T-helper 1 cell treated with Interleukin-12 subunit alpha and Interleukin-12 subunit beta and Interleukin-4 antibody, amounts not matched to agents 30 μg/mL and 1 μg/mL, for 36 hours (primary cell): ENCODE measurements around the gene SMIM1.

Source experiments
- H3K27ac Mint-ChIP-seq: one replicate; pipeline ENCODE4 v1.8.0; 2021; ENCODE audit warnings: mild to moderate bottlenecking, mixed read lengths
- H3K27me3 Mint-ChIP-seq: one replicate; pipeline ENCODE4 v1.8.0; 2021; ENCODE audit warnings: low read depth, mixed read lengths
- H3K36me3 Mint-ChIP-seq: one replicate; pipeline ENCODE4 v1.8.0; 2021; ENCODE audit warnings: low read depth, mixed read lengths
- H3K4me1 Mint-ChIP-seq: one replicate; pipeline ENCODE4 v1.8.0; 2021; ENCODE audit warnings: low read depth, mixed read lengths
- H3K4me3 Mint-ChIP-seq: one replicate; pipeline ENCODE4 v1.8.0; 2021; ENCODE audit warnings: mild to moderate bottlenecking, moderate library complexity, mixed read lengths
- H3K9me3 Mint-ChIP-seq: one replicate; pipeline ENCODE4 v1.8.0; 2021; ENCODE audit warnings: mixed read lengths

SMIM1 gene

DNA sequence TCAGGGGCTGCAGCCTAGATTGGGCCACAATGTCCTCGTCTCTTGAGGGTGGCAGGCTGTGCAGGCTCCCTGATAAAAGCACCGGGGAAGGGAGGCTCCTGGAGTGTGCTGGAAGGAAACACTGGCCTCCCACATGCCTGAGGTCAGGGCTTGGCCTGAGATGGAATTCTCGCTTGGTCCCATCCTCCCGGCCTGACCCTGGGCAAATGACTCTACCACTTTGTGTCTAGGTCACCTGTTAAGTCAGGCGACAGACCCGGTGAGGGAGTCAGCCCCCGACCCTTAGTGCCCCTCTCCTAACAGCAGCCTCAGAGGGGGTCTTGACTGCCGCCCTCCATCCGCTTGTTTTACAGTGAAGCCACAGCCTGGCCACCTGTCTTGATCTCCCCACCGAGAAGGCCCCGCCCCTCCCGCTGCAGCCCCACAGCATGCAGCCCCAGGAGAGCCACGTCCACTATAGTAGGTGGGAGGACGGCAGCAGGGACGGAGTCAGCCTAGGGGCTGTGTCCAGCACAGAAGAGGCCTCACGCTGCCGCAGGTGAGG is 2.5 kb downstream of the SMIM1 start:
- no peaks in the 10 kb centered on the region for H3K9me3 Mint-ChIP-seq
- peaks cover 2% of the 10 kb centered on the region for H3K4me1 Mint-ChIP-seq
- peaks cover 5% of the 10 kb centered on the region for H3K36me3 Mint-ChIP-seq
- H3K27me3 Mint-ChIP-seq, result no peaks in the 10 kb centered on the region
- no peak overlapping the region for H3K27ac Mint-ChIP-seq
- H3K4me3 Mint-ChIP-seq, result no peak overlapping the region

GRCh38 chr1:3775490-3776230 is 3.1 kb downstream of the SMIM1 start:
- H3K4me3 Mint-ChIP-seq, result no peak overlapping the region

DNA sequence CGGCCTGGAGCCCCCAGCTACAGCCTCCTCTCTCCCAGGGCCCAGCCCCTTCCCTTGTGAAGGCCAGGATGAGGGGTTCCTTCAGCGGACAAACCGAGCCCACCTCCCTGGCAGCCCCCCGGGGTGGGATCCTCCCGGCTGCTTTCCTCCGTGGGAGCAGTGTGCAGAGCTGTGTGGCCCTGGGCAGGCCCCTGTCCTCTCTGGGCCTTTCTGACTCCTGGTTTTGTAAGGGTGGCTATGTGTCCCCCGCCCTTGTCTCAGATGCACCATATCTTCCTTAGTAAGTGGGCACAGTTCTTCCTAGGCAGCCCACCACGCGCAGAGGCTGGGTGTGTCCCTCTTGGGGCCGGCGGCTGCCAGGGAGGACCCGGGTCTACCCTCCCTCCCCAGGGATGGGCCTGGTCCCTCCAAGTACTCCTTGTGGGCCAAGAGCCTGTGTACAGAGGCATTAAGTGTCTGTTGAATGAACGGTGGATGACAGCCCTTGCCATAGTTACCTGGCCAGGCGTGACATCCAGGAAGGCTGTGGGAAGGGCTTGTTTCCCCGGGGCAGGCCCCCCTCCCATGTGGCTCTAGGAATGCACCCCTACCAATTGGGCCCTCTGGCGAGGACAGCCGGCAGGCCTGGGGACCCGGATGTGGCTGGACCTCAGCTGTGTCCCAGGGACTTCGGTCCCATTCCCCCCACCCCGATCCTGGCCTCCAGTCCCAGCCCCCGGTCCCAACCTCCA is 3.8 kb downstream of the SMIM1 start:
- Mint-ChIP-seq H3K27me3 (no peaks in the 10 kb centered on the region), H3K27ac (no peak overlapping the region), H3K4me1 (peaks cover 2% of the 10 kb centered on the region), H3K4me3 (no peak overlapping the region), H3K9me3 (no peaks in the 10 kb centered on the region), H3K36me3 (peaks cover 14% of the 10 kb centered on the region)

More at GRCh38 chr1:3775490-3776230, 3.1 kb downstream of the SMIM1 start:
- H3K27me3 Mint-ChIP-seq, result no peaks in the 10 kb centered on the region
- no peak overlapping the region for H3K27ac Mint-ChIP-seq
- peaks cover 2% of the 10 kb centered on the region for H3K4me1 Mint-ChIP-seq
- peaks cover 11% of the 10 kb centered on the region for H3K36me3 Mint-ChIP-seq
- H3K9me3 Mint-ChIP-seq, result no peaks in the 10 kb centered on the region

DNA sequence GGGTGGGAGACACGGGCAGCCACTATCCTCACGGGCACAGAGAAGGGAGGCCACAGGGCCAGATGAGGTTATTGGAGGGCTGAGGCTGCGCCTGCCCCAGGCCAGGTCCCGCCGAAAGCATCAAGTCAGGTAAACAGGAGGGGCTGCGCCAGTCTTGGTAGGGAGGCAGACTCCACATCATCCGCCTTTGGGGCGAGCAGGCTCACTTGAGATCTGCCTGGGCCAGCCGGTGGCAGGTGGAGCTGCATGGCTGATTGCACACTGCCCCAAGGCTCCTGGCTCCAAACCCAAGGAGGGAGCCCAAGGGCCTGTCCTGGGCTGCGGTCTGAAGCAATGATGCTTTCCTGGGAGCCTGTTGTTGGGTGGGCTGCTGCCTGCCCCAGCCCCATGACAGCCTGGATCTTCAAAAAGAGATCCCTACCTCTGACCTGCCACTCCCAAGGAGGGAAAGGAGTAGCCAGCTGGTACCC is 4.6 kb downstream of the SMIM1 start:
- Mint-ChIP-seq H3K36me3 (peaks cover 14% of the 10 kb centered on the region), H3K9me3 (no peaks in the 10 kb centered on the region), H3K27me3 (no peaks in the 10 kb centered on the region), H3K4me1 (peaks cover 2% of the 10 kb centered on the region), H3K4me3 (no peak overlapping the region), H3K27ac (no peak overlapping the region)

- H3K27me3 Mint-ChIP-seq, result no peaks in the 10 kb centered on the region
- peaks cover 2% of the 10 kb centered on the region for H3K4me1 Mint-ChIP-seq
- peaks cover 18% of the 10 kb centered on the region for H3K36me3 Mint-ChIP-seq
- no peak overlapping the region for H3K27ac Mint-ChIP-seq
- H3K4me3 Mint-ChIP-seq, result no peak overlapping the region
- H3K9me3 Mint-ChIP-seq, result no peaks in the 10 kb centered on the region
Measured at GRCh38 chr1:3777647-3778589, 5.4 kb downstream of the SMIM1 start.

DNA sequence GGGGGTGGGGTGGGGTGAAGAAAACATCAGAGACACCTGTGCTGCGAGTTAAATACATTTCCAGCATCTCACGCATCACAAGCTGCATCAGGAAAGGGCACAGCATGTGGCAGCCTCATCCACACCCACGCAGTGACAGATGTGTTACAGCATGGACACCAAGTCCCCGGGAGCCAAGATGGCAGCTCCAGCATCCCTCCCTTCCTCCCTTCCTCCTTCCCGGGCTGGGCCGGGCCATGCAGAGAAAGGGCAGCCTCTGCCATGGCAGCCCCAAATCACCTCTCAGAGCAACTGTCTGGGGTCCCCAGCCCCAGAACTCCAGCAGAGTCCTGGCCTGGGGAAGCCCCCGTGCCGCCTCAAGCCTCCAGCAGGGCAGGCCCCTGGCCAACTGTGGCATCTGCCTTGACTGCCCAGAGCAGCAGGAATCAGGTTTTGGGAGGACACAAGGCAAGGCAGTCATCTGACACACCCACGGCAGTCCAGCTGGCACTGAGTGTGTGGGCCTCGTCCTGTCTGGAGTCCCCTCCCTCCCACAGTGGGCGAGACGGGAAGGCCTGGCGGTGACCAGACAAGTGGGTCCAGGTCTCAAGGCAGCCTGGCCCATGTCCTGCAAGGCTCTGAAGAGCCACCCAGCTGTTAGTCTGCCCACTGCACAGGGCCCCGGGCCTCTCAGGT is 6.2 kb downstream of the SMIM1 start:
- no peak overlapping the region for H3K27ac Mint-ChIP-seq
- peaks cover 18% of the 10 kb centered on the region for H3K36me3 Mint-ChIP-seq
- H3K27me3 Mint-ChIP-seq, result no peaks in the 10 kb centered on the region
- H3K9me3 Mint-ChIP-seq, result no peaks in the 10 kb centered on the region
- no peak overlapping the region for H3K4me3 Mint-ChIP-seq
- H3K4me1 Mint-ChIP-seq, result peaks cover 2% of the 10 kb centered on the region

GRCh38 chr1:3779265-3779911 is 6.8 kb downstream of the SMIM1 start:
- no peaks in the 10 kb centered on the region for H3K27me3 Mint-ChIP-seq
- H3K4me3 Mint-ChIP-seq, result no peak overlapping the region
- peaks cover 2% of the 10 kb centered on the region for H3K4me1 Mint-ChIP-seq
- no peaks in the 10 kb centered on the region for H3K9me3 Mint-ChIP-seq
- no peak overlapping the region for H3K27ac Mint-ChIP-seq
- peaks cover 22% of the 10 kb centered on the region for H3K36me3 Mint-ChIP-seq

GRCh38 chr1:3779912-3780416 is 7.4 kb downstream of the SMIM1 start:
- H3K9me3 Mint-ChIP-seq, result no peaks in the 10 kb centered on the region
- H3K27me3 Mint-ChIP-seq, result no peaks in the 10 kb centered on the region
- peaks cover 27% of the 10 kb centered on the region for H3K36me3 Mint-ChIP-seq
- H3K4me3 Mint-ChIP-seq, result no peak overlapping the region
- H3K27ac Mint-ChIP-seq, result no peak overlapping the region
- peaks cover 2% of the 10 kb centered on the region for H3K4me1 Mint-ChIP-seq

- no peak overlapping the region for H3K27ac Mint-ChIP-seq
- H3K9me3 Mint-ChIP-seq, result no peaks in the 10 kb centered on the region
- H3K27me3 Mint-ChIP-seq, result no peaks in the 10 kb centered on the region
- H3K4me3 Mint-ChIP-seq, result no peak overlapping the region
- H3K36me3 Mint-ChIP-seq, result peaks cover 33% of the 10 kb centered on the region
- no peaks in the 10 kb centered on the region for H3K4me1 Mint-ChIP-seq
Measured at GRCh38 chr1:3780901-3781300, 8.4 kb downstream of the SMIM1 start.

- no peaks in the 10 kb centered on the region for H3K27me3 Mint-ChIP-seq
- no peaks in the 10 kb centered on the region for H3K9me3 Mint-ChIP-seq
- H3K4me3 Mint-ChIP-seq, result no peak overlapping the region
- no peak overlapping the region for H3K27ac Mint-ChIP-seq
- H3K4me1 Mint-ChIP-seq, result peaks cover 14% of the 10 kb centered on the region
- H3K36me3 Mint-ChIP-seq, result peaks cover 39% of the 10 kb centered on the region
Measured at GRCh38 chr1:3783651-3784474, 11.3 kb downstream of the SMIM1 start.

DNA sequence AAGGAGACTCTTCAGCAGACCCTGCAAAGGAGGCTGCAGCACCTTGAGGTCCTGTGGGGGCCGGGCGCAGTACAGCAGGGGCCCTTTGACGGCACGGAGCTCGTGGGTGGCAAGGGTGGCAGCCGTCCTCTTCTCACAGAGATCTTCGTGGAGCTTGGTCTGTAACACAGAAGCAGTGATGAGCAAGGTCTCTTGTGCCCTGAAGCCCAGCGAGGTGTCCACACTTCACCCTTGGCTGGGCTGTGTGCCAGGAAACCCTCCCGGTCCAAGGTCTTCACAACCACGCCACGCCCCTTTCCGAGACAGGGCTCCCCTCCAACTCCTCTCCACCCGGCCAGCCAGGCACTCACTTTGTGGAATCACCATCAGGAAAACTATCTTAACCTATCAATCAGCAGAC is 12.5 kb downstream of the SMIM1 start:
- H3K27me3 Mint-ChIP-seq, result no peaks in the 10 kb centered on the region
- H3K36me3 Mint-ChIP-seq, result peaks cover 34% of the 10 kb centered on the region
- H3K27ac Mint-ChIP-seq, result no peak overlapping the region
- H3K4me1 Mint-ChIP-seq, result peaks cover 14% of the 10 kb centered on the region
- no peak overlapping the region for H3K4me3 Mint-ChIP-seq
- no peaks in the 10 kb centered on the region for H3K9me3 Mint-ChIP-seq

DNA sequence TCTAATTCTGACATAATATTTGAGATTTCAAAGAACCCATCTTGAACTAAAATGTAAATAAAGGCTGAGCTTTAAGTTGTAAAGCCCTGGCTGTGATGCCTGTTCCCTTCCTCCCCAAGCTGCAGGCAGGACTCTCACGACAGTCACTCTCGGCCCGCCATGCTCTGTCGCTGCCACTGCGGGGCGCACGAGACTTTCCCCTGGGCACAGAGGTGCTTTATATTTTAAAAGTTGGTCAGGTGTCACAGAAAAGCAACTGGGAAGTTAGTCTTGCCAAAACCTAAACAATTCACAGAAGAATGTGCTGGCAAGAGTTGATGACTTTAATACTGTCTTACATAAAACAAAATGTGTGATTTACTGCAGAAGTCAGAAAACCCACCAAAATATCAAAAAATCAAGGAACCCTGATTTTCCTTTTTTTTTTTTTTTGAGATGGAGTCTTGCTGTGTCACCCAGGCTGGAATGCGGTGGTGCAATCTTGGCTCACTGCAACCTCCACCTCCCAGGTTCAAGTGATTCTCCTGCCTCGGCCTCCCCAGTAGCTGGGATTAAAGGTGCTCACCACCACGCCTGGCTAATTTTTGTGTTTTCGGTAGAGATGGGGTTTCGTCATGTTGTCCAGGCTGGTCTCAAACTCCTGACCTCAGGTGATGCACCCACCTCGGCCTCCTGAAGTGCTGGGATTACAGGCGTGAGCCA is 13.1 kb downstream of the SMIM1 start:
- Mint-ChIP-seq H3K4me1 (peaks cover 14% of the 10 kb centered on the region), H3K36me3 (peaks cover 29% of the 10 kb centered on the region), H3K4me3 (no peak overlapping the region), H3K27me3 (no peaks in the 10 kb centered on the region), H3K9me3 (no peaks in the 10 kb centered on the region), H3K27ac (no peak overlapping the region)
